ENCODE results near the gene NFKB1. TPM values are rescaled to one million over a fixed set of nuclear protein-coding genes. Genes with fewer than 3 reads are reported as not detected.

Gene NFKB1
- total and polyA plus RNA-seq, 9 of the 15 experiments (the other 6 are each of a cell fraction or from before 2014, with no cell fraction given), result 2.4 to 14.5 (median 10.3) TPM

DNA sequence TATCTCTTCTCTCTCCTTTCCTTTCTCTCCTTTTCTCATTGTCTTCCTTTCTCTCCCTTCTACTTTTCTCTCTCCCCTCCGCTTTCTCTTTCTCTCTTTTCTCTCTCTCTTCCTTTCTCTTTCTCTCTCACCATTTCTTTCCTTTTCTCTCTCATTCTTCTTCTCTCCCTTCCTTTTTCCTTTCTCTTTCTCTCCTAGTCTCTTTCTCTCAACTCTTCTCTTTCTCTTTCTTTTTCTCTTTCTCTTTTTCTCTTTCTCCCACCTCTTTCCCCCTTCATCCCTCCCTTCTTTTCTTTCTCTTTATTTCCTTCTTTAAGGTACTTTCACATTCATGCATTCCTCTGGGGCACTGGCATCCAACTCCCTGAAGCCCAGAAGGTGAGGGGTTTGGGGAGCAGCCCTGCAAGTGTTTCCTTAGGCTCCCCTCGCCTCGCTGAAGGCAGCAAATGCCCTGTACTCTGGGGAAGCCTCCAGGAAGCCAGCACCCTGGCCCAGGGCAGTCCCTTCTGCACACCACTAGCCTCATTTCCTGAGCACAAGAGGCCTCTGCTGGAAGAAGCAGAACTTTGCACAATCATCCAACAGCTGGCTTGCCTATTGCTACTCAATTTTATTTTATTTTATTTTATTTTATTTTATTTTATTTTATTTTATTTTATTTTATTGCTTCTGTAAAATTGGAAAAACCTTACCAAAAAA lies 124.2 kb downstream of the NFKB1 start (continued):
- TF ChIP-seq ZBTB49 (CRISPR knock-in tag; IDR thresholded peaks at IDR 0.05; ENCODE audit: borderline replicate concordance) (no peak), MTA1 (IDR thresholded peaks at IDR 0.05; ENCODE audit: borderline replicate concordance) (peak; percentile 28; the same call in 1 of the 2 replicates), POU5F1 (IDR thresholded peaks at IDR 0.05; ENCODE audit: borderline replicate concordance, low read depth, low read length, partially characterized antibody) (no peak), MCM2 (IDR thresholded peaks at IDR 0.05; ENCODE audit: low read depth) (no peak), GATA2 (CRISPR knock-in tag; IDR thresholded peaks at IDR 0.05) (no peak), RNF2 (IDR thresholded peaks at IDR 0.05) (no peak), ZKSCAN1 (IDR thresholded peaks at IDR 0.05; ENCODE audit: low read depth, low read length) (no peak), ERF (CRISPR knock-in tag; IDR thresholded peaks at IDR 0.05) (no peak), NFE2L1 (tag; IDR thresholded peaks at IDR 0.05; ENCODE audit: borderline replicate concordance, low read depth) (no peak), MAFF (IDR thresholded peaks at IDR 0.05; ENCODE audit: low read length) (no peak), ETV5 (CRISPR knock-in tag; IDR thresholded peaks at IDR 0.05; ENCODE audit: low read depth) (no peak), THRAP3 (IDR thresholded peaks at IDR 0.05; ENCODE audit: borderline replicate concordance) (0 out of 2 replicates have a peak, but pooled peaks have one; percentile 52), RBFOX2 (IDR thresholded peaks at IDR 0.05; ENCODE audit: low read depth, low read length) (no peak), CTCF (IDR thresholded peaks at IDR 0.05 in 2 of 3, conservative IDR thresholded peaks at IDR 0.05 in 1 of 3; ENCODE audit: insufficient read depth in 2 of 3, low read depth in 1 of 3, low read length in 3 of 3) (peak; percentile 35 to 61 (median 47); a peak in 5 of 6 replicates), KHSRP (IDR thresholded peaks at IDR 0.05) (no peak)
- TF ChIP-seq, protein P1, sequence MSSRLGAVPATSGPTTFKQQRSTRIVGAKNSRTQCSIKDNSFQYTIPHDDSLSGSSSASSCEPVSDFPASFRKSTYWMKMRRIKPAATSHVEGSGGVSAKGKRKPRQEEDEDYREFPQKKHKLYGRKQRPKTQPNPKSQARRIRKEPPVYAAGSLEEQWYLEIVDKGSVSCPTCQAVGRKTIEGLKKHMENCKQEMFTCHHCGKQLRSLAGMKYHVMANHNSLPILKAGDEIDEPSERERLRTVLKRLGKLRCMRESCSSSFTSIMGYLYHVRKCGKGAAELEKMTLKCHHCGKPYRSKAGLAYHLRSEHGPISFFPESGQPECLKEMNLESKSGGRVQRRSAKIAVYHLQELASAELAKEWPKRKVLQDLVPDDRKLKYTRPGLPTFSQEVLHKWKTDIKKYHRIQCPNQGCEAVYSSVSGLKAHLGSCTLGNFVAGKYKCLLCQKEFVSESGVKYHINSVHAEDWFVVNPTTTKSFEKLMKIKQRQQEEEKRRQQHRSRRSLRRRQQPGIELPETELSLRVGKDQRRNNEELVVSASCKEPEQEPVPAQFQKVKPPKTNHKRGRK (tag; IDR thresholded peaks at IDR 0.05), result peak; percentile 97
- TF ChIP-seq, protein P2, sequence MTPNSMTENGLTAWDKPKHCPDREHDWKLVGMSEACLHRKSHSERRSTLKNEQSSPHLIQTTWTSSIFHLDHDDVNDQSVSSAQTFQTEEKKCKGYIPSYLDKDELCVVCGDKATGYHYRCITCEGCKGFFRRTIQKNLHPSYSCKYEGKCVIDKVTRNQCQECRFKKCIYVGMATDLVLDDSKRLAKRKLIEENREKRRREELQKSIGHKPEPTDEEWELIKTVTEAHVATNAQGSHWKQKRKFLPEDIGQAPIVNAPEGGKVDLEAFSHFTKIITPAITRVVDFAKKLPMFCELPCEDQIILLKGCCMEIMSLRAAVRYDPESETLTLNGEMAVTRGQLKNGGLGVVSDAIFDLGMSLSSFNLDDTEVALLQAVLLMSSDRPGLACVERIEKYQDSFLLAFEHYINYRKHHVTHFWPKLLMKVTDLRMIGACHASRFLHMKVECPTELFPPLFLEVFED (CRISPR knock-in tag; conservative IDR thresholded peaks at IDR 0.05), result 0 out of 2 replicates have a peak, but pooled peaks have one; percentile 64
- TF ChIP-seq, protein P3, sequence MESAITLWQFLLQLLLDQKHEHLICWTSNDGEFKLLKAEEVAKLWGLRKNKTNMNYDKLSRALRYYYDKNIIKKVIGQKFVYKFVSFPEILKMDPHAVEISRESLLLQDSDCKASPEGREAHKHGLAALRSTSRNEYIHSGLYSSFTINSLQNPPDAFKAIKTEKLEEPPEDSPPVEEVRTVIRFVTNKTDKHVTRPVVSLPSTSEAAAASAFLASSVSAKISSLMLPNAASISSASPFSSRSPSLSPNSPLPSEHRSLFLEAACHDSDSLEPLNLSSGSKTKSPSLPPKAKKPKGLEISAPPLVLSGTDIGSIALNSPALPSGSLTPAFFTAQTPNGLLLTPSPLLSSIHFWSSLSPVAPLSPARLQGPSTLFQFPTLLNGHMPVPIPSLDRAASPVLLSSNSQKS (CRISPR knock-in tag; IDR thresholded peaks at IDR 0.05), result no peak
- TF ChIP-seq, protein P4, sequence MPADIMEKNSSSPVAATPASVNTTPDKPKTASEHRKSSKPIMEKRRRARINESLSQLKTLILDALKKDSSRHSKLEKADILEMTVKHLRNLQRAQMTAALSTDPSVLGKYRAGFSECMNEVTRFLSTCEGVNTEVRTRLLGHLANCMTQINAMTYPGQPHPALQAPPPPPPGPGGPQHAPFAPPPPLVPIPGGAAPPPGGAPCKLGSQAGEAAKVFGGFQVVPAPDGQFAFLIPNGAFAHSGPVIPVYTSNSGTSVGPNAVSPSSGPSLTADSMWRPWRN (IDR thresholded peaks at IDR 0.05; ENCODE audit: low read depth), result no peak

Data from K562 (cell line).